IMR-90 (cell line): ENCODE results near the gene XPNPEP2. TPM values are rescaled to one million over a fixed set of nuclear protein-coding genes. Genes with fewer than 3 reads are reported as not detected.

Experiments
- ATAC-seq: fragments of 200-7000 bp; cut with Tn5 transposase; 2 replicates; pipeline ENCODE4 v1.9.1; 2020; ENCODE audit warnings: low read depth, mild to moderate bottlenecking, moderate library complexity
- BruUV-seq: library from RNA; stranded (reverse); fragments of 400-500 nt; replicated peaks from 2 replicates; lab custom pipeline; 2021; lab: Mats Ljungman, UMichigan
- CTCF ChIA-PET: fragments of 300-600 bp; formaldehyde crosslinking; extraction: SDS; loops from one replicate; lab custom pipeline; 2021; ENCODE audit warnings: antibody characterized with exemption; lab: Yijun Ruan, JAX
- POLR2A ChIA-PET: fragments of 300-600 bp; sonication (Branson Sonifier 250); formaldehyde crosslinking; loops from one replicate; lab custom pipeline; 2022; ENCODE audit warnings: antibody characterized with exemption; ENCODE audit not compliant: unreplicated experiment; lab: Charles Lee
- DNase-seq: peaks from one replicate; pipeline ENCODE4 v3.0.0; 2013
- H2AFZ ChIP-seq: replicated peaks from 2 replicates; pipeline ENCODE3; 2013; ENCODE audit warnings: low read length, mild to moderate bottlenecking; ENCODE audit not compliant: poor library complexity
- H2AK5ac ChIP-seq: 2 replicates; pipeline ENCODE4 v1.6.1; 2013; ENCODE audit warnings: low read depth, low read length, inconsistent platforms
- H2AK9ac ChIP-seq: replicated peaks from 2 replicates; pipeline ENCODE3; 2013; ENCODE audit warnings: mild to moderate bottlenecking, low read depth, low read length, moderate library complexity; ENCODE audit not compliant: poor library complexity
- H2BK120ac ChIP-seq: 2 replicates; pipeline ENCODE4 v1.6.1; 2013; ENCODE audit warnings: low read depth, low read length, inconsistent platforms
- H2BK15ac ChIP-seq: 3 replicates; pipeline ENCODE4 v1.6.1; 2013; ENCODE audit warnings: low read depth, low read length, inconsistent platforms
- H2BK20ac ChIP-seq: 2 replicates; pipeline ENCODE4 v1.6.1; 2013; ENCODE audit warnings: low read depth, mild to moderate bottlenecking, inconsistent platforms, low read length, moderate library complexity
- H2BK5ac ChIP-seq: 2 replicates; pipeline ENCODE4 v1.6.1; 2013; ENCODE audit warnings: mild to moderate bottlenecking, low read depth, low read length, inconsistent platforms; ENCODE audit not compliant: poor library complexity, severe bottlenecking
- H3K14ac ChIP-seq: replicated peaks from 2 replicates; pipeline ENCODE4 v1.6.1; 2013; ENCODE audit warnings: low read depth, low read length, inconsistent platforms
- H3K18ac ChIP-seq: 2 replicates; pipeline ENCODE4 v1.6.1; 2013; ENCODE audit warnings: low read depth, low read length, control low read depth
- H3K23ac ChIP-seq: 2 replicates; pipeline ENCODE4 v1.6.1; 2013; ENCODE audit warnings: low read depth, low read length, inconsistent platforms
- H3K27ac ChIP-seq: 2 replicates; pipeline ENCODE4 v1.5.1; 2013; ENCODE audit warnings: mild to moderate bottlenecking, control low read depth, low read length; ENCODE audit not compliant: insufficient read depth
- H3K27me3 ChIP-seq: 2 replicates; pipeline ENCODE4 v1.6.1; 2013; ENCODE audit warnings: low read length; ENCODE audit not compliant: control insufficient read depth, insufficient read depth
- H3K36me3 ChIP-seq: 2 replicates; pipeline ENCODE4 v1.6.1; 2013; ENCODE audit warnings: low read length, mixed read lengths; ENCODE audit not compliant: control insufficient read depth, insufficient read depth
- H3K4ac ChIP-seq: 2 replicates; pipeline ENCODE4 v1.6.1; 2013; ENCODE audit warnings: low read depth, low read length, inconsistent platforms
- H3K4me1 ChIP-seq: 2 replicates; pipeline ENCODE4 v1.6.1; 2013; ENCODE audit warnings: low read length, mixed read lengths; ENCODE audit not compliant: control insufficient read depth, insufficient read depth
- H3K4me2 ChIP-seq: 2 replicates; pipeline ENCODE4 v1.6.1; 2013; ENCODE audit warnings: low read depth, mild to moderate bottlenecking, control low read depth, low read length, moderate library complexity
- H3K4me3 ChIP-seq: 2 replicates; pipeline ENCODE4 v1.5.1; 2013; ENCODE audit warnings: low read depth, mild to moderate bottlenecking, control low read depth, low read length, moderate library complexity; ENCODE audit not compliant: insufficient read depth
- H3K56ac ChIP-seq: 2 replicates; pipeline ENCODE4 v1.6.1; 2013; ENCODE audit warnings: low read length, inconsistent platforms; ENCODE audit not compliant: insufficient read depth; ENCODE audit errors: extremely low read depth
- H3K79me1 ChIP-seq, 2 experiments: 2 replicates each; pipeline ENCODE4 v1.6.1; 2013; ENCODE audit warnings: low read length in 2 of 2, inconsistent platforms in 1 of 2, low read depth in 1 of 2
- H3K9ac ChIP-seq: 2 replicates; pipeline ENCODE4 v1.6.1; 2013; ENCODE audit warnings: low read depth, low read length, control low read depth
- H3K9me1 ChIP-seq: 2 replicates; pipeline ENCODE4 v1.6.1; 2013; ENCODE audit warnings: low read length, inconsistent platforms; ENCODE audit not compliant: insufficient read depth
- H3K9me3 ChIP-seq: 2 replicates; pipeline ENCODE4 v1.6.1; 2013; ENCODE audit warnings: low read length; ENCODE audit not compliant: control insufficient read depth, insufficient read depth
- H4K20me1 ChIP-seq: 2 replicates; pipeline ENCODE4 v1.6.1; 2013; ENCODE audit warnings: low read length, inconsistent platforms; ENCODE audit not compliant: insufficient read depth
- H4K5ac ChIP-seq: 2 replicates; pipeline ENCODE4 v1.6.1; 2013; ENCODE audit warnings: mild to moderate bottlenecking, low read depth, low read length, control low read depth
- H4K8ac ChIP-seq, 2 experiments: 2 replicates each; pipeline ENCODE4 v1.6.1; 2013; ENCODE audit warnings: low read depth in 2 of 2, low read length in 2 of 2, control low read depth in 1 of 2, inconsistent platforms in 1 of 2
- H4K91ac ChIP-seq: 2 replicates; pipeline ENCODE4 v1.6.1; 2013; ENCODE audit warnings: low read depth, low read length, inconsistent platforms; ENCODE audit not compliant: insufficient read depth
- FOS ChIP-seq: fragments of 150-350 bp; IDR thresholded peaks from 2 replicates; pipeline ENCODE4 v1.6.1; 2016; ENCODE audit warnings: low read depth, low read length
- MAZ ChIP-seq: IDR thresholded peaks from 2 replicates; pipeline ENCODE4 v1.6.1; 2012; ENCODE audit warnings: low read depth, mild to moderate bottlenecking, low read length, improper control_type of control experiment, moderate library complexity, borderline replicate concordance
- WGBS, 2 experiments: methylation state at CpG; one replicate each; pipeline versions ENCODE4 v1.1.5 to v1.1.7; 2013; ENCODE audit warnings: missing lambda C conversion rate in 2 of 2; ENCODE audit not compliant: insufficient read length in 1 of 2; ENCODE audit errors: extremely low coverage in 2 of 2; 5-methylcytosine and 5-hydroxymethylcytosine counted together
- dilution Hi-C: fragments of 300-500 bp; cut with HindIII; formaldehyde crosslinking; loops from one replicate; pipeline ENCODE4 v1.14.3; 2018; ENCODE audit warnings: low sequenced_read_pairs; ENCODE audit not compliant: unreplicated experiment
- in situ Hi-C: fragments of 300-500 bp; cut with MboI; formaldehyde crosslinking; loops from 3 replicates; pipeline ENCODE4 v1.14.3; 2019; ENCODE audit warnings: low sequenced_read_pairs, inconsistent platforms, mixed read lengths
- intact Hi-C: fragments of 100-400 bp; cut with micrococcal nuclease; formaldehyde crosslinking; loops from 2 replicates; pipeline ENCODE4 v1.10.0; 2022
- polyA plus RNA-seq, 3 experiments: library from polyadenylated mRNA; depleted of rRNA; stranded (reverse); fragments of >200 nt; gene quantifications; 2 replicates each; pipeline ENCODE4 v1.2.3, GENCODE V29; 2012; ENCODE audit warnings: low replicate concordance in 1 of 3
- total RNA-seq: library from RNA; depleted of rRNA; stranded (reverse); fragments of >200 nt; gene quantifications from 2 replicates; pipeline ENCODE4 v1.2.3, GENCODE V29; 2012

The XPNPEP2 gene
- total and polyA plus RNA-seq, 2 of the 4 experiments (the other 2 are of a cell fraction): under 0.01 to 0.07 TPM

- no peak overlapping the region for H3K14ac ChIP-seq
- H2BK120ac ChIP-seq: no peak overlapping the region
- no peaks in the 10 kb centered on the region for H4K20me1 ChIP-seq
- intact Hi-C loops: no loop called here
- H3K79me1 ChIP-seq: no peaks in the 10 kb centered on the region
- H3K23ac ChIP-seq: no peak overlapping the region
- ChIA-PET POLR2A (no interaction called here), CTCF (no interaction called here)
- no CpG with 5 or more reads among the region's 5 CpGs for WGBS, 2 experiments
- H2AK9ac ChIP-seq: peak overlapping the region; percentile 50
- H3K9me1 ChIP-seq: no peaks in the 10 kb centered on the region
- no peaks in the 10 kb centered on the region for H3K36me3 ChIP-seq
- H3K4ac ChIP-seq: no peak overlapping the region
- H4K5ac ChIP-seq: no peak overlapping the region
- no TSS peak for BruUV-seq
- no peak overlapping the region for H3K9ac ChIP-seq
- no peaks in the 10 kb centered on the region for H3K9me3 ChIP-seq
- H3K56ac ChIP-seq: no peak overlapping the region
- TF ChIP-seq MAZ (no peak), FOS (peak; percentile 47; the same call in 1 of the 2 replicates)
- DNase-seq (peak; percentile 78), ATAC-seq (peak; percentile 53; the same call in 1 of the 2 replicates)
- peak overlapping the region; percentile 6; the same call in 1 of the 3 replicates for H2BK15ac ChIP-seq
- no peak overlapping the region for H2AFZ ChIP-seq
- peaks cover 4% of the 10 kb centered on the region for H3K4me1 ChIP-seq
- dilution Hi-C loops: no loop called here
- peak overlapping the region; percentile 58; the same call in 1 of the 2 replicates for H2BK20ac ChIP-seq
- H4K91ac ChIP-seq: no peak overlapping the region
- H3K27ac ChIP-seq: no peak overlapping the region
- H3K4me3 ChIP-seq: no peak overlapping the region
- no peak overlapping the region for H3K4me2 ChIP-seq
- H2BK5ac ChIP-seq: no peak overlapping the region
- H3K18ac ChIP-seq: no peak overlapping the region
- no peak overlapping the region for H4K8ac ChIP-seq
- H2AK5ac ChIP-seq: no peak overlapping the region
- in situ Hi-C loops: no loop called here
- peaks cover 10% of the 10 kb centered on the region for H3K27me3 ChIP-seq
Measured at GRCh38 chrX:129717892-129718291, 20.9 kb upstream of the XPNPEP2 start.
